Fibroblast of skin of back (primary cell): Measurements from ENCODE around the gene ANKRD28.
"Not testable (repeated sequence)": the region's sequence is repeated elsewhere in the genome, so short reads cannot be mapped to it uniquely, and the experiment has no call there.

Experiments used
- DNase-seq: peaks from one replicate; pipeline ENCODE4 v3.0.0-alpha.2; 2013

Gene ANKRD28

DNA sequence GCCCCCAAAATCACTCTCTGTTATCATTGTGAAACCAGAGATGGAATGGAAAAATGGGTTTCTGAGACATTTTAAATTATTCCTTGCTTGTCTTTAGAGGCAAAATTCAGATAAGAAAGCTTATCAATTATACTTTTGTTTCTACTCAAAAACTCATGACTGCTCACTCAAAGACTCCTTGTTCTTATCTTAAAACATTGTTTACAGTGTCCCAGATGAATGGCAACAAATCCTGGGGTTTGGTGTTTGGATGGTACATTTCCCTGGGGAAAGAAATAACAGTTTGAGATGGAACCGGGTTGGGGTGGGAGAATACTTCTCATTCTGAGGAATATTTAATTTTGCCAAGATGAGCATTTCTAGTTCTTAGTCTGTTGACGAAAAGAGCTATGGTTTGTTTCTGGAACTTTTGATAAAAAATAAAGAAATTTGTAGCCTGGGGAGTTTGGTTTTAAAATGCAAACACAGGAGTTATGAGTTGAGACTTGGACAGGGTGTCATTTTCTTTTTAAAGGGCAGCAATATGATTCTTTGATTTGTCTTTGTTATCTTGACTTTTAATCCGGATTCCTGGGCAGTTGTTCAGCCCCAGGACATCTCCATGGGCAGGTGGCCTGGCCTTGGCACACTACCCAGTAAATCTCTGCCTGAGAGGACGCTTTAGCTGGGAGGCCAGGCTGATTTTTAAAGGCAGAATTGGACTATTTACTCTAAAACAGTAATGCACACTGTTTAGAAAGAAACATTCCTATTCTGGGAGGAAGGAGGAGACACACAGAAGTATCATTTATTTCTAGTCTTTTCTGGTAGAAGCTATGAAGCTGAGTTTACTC, 163.8 kb downstream of the ANKRD28 start:
- peak; percentile 26 for DNase-seq

DNA sequence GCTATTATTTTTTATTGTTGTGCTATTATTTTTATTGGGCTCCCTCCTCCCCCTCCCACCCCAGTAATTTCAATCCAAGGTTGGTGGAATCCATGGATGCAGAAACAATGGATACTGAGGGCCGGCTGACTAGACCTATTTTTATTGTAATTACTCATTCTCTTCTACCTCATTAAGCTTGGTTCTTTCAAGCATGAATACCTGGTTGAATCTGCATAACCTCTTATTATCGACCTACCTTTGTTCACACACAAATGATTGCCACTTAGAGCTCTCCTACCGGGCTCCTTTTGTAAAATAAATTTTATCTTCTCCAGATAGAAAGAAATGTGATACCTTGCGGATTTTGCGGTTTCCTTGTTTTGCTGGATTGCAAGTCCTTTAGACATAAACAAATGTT, 164.6 kb downstream of the ANKRD28 start:
- DNase-seq = no peak

GRCh38 chr3:15632212-15632580, 165.6 kb downstream of the ANKRD28 start:
- no peak for DNase-seq

DNA sequence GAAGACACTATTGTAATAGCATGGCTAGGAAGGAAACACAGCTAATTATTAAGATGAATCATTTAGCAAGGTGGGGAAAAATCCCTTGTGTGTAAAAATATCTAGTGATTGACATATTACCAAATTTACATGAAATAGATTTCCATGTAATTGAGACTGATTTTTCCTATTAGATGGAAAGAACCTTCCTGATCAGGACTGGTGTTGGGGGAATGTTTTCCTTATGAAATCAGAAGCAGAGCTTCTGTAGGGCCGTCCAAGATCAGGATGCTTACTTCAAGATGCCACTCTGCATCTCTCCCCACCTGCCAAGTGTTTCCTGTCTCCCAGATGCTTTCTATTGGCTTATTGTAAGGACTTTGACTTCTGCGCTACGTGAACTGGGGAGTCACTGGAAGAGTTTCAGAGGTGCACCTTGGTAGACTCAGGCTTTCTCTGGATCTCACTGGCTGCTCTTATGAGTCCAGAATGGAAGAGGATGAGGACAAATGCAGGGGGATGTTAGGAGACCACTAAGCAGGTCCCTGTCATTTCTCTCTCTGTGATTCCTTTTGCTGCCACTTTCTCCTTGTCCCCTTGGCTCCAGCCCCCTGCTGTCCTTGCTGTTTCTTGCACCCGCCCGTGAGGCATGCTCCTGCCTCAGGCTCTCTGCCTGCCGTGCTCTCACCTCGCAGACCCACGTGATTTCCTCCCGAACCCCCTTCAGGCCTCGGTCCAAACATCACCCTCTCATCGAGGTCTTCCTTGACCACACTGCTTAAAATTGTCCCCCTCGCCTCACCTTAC, 166.2 kb downstream of the ANKRD28 start:
- no peak for DNase-seq

DNA sequence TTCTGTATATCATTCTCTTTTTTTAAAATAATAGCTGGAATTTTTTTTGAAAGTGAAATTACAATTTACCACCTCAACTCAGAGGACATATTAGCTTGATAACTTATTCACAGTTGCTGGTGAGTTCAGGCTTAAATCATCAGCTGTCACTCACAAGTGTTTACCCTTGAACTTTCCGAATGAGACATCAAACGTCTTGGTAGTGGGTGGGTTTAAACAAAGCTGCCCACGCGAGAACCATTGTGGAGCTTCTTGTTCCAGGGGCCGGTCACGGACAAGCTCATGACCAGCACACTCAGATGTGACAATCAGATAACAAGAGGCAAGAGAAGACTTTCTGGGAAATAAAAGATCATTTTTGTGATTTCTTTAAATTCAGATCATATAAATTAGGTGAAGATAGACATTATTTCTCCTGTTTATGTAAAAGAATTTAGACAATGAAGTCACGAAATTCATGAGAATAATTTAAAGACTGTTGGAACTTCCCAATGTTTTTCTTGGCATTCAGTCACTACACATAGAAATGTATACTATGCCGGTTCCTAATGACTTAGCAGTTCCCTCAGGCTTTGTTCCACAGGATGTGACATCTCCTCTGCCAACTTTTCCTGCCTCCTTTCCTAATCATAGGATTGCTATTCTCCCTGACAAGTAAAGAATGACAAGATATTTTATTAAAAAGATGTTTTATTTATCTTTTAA, 167.0 kb downstream of the ANKRD28 start:
- DNase-seq = peak; percentile 97

- peak; percentile 88 for DNase-seq
Measured at GRCh38 chr3:15629860-15630597, 167.8 kb downstream of the ANKRD28 start.

- DNase-seq = peak; percentile 33
Measured at GRCh38 chr3:15628967-15629366, 168.8 kb downstream of the ANKRD28 start.

DNA sequence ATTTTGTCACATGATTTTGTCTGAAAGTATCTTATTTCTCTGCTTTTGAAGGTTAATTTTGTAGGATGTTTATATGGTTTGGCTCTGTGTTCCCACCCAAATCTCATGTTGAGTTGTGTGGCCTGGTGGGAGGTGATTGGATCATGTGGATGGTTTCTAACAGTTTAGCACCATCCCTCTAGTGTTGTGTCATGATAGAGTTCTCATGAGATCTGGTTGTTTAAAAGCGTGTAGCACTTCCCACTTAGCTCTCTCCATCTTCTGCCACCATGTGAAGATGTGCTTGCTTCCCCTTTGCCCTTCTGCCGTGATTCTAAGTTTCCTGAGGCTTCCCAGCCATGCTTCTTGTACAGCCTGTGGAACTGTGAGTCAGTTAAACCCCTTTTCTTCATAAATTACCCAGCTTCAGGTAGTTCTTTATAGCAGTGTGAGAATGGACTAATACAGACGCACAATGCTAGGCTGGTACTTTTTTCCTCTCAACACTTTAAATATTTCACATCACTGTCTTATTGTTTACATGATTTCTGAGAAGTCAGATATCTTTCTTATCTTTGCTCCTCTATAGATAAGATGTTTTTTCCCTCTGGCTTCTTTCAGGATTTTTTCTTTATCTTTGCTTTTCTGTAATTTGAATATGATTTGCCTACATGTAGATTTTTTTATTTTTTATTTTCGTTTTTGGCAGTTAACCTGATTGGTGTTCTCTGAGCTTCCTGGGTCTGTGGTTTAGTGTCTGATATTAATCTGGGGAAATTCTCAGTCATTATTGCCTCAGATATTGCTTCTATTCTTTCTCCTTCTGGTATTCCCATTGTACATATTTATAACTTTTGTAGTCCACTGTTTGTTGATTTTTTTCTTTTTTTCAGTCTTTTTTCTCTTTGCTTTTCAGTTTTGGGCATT, 174.0 kb downstream of the ANKRD28 start:
- no peak for DNase-seq

DNA sequence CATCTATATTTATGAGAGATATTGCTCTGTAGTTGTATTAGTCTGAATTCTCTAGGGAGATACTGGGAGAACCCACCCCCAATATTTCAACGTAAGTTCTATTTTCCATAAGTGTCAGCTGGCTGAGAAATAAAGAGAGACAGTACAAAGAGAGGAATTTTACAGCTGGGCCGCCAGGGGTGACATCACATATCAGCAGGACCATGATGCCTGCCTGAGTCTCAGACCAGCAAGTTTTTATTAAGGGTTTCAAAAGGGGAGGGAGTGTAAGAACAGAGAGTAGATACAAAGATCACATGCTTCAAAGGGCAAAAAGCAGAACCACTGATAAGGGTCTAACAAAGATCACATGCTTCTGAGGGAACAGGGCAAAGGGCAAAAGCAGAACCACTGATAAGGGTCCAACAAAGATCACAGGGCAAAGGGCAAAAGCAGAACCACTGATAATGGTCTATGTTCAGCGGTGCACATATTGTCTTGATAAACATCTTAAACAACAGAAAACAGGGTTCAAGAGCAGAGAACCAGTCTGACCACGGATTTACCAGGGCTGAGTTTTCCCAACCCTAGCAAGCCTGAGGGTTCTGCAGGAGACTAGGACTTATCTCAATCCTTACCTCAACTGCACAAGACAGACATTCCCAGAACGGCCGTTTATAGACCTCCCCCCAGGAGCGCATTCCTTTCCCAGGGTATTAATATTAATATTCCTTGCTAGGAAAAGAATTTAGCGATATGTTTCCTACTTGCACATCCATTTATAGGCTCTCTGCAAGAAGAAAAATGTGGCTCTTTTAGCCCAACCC, 177.9 kb downstream of the ANKRD28 start:
- not testable (repeated sequence) for DNase-seq
